Measurements from ENCODE around the gene CYSTM1.

- TF ChIP-seq CTCF (IDR thresholded peaks at IDR 0.05) = no peak
- TF ChIP-seq POLR2A (IDR thresholded peaks at IDR 0.05) = no peak
- TF ChIP-seq EP300 (IDR thresholded peaks at IDR 0.05) = no peak
Measured at GRCh38 chr5:140178086-140178410, 3.1 kb downstream of the CYSTM1 start.
